HepG2 (cell line): ENCODE measurements around the gene RSAD1. TPM values are rescaled to one million over a fixed set of nuclear protein-coding genes. Genes with fewer than 3 reads are reported as not detected.

Source experiments
- DPF2 ChIP-seq: sonication (generic); formaldehyde crosslinking; IDR thresholded peaks from 2 replicates; pipeline ENCODE4 v1.4.0; 2020; ENCODE audit warnings: mild to moderate bottlenecking, low read depth, missing genetic modification reagents, borderline replicate concordance
- EED ChIP-seq: sonication (generic); formaldehyde crosslinking; IDR thresholded peaks from 2 replicates; pipeline ENCODE4 v1.5.0; 2020; ENCODE audit warnings: mild to moderate bottlenecking, missing genetic modification reagents
- HMG20A ChIP-seq: IDR thresholded peaks from 2 replicates; pipeline ENCODE4 v1.6.1; 2016; ENCODE audit warnings: borderline replicate concordance
- HMGXB3 ChIP-seq: sonication (generic); formaldehyde crosslinking; IDR thresholded peaks from 2 replicates; pipeline ENCODE4 v1.4.0; 2020; ENCODE audit warnings: missing genetic modification reagents, borderline replicate concordance
- IRF2 ChIP-seq: IDR thresholded peaks from 2 replicates; pipeline ENCODE4 v1.6.1; 2018; ENCODE audit warnings: missing genetic modification reagents, missing compliant biosample characterization
- KAT8 ChIP-seq: IDR thresholded peaks from 2 replicates; pipeline ENCODE4 v1.6.1; 2016; ENCODE audit warnings: missing genetic modification reagents, missing compliant biosample characterization
- KDM3A ChIP-seq: IDR thresholded peaks from 2 replicates; pipeline ENCODE4 v1.6.1; 2018; ENCODE audit warnings: low read depth, missing compliant biosample characterization
- MBD4 ChIP-seq: IDR thresholded peaks from 2 replicates; pipeline ENCODE4 v1.6.1; 2012; ENCODE audit warnings: low read length, inconsistent platforms, borderline replicate concordance
- MED1 ChIP-seq: sonication (generic); formaldehyde crosslinking; IDR thresholded peaks from 2 replicates; pipeline ENCODE4 v1.4.0; 2020; ENCODE audit warnings: missing genetic modification reagents
- PBX2 ChIP-seq: IDR thresholded peaks from 2 replicates; pipeline ENCODE4 v1.6.1; 2016; ENCODE audit warnings: control low read depth
- PLRG1 ChIP-seq: fragments of 450-650 bp; conservative IDR thresholded peaks from 2 replicates; pipeline ENCODE4 v1.6.1; 2016
- SALL1 ChIP-seq: sonication (generic); formaldehyde crosslinking; IDR thresholded peaks from 2 replicates; pipeline ENCODE4 v1.8.0; 2022; ENCODE audit warnings: mild to moderate bottlenecking, missing genetic modification reagents
- SMARCC2 ChIP-seq: fragments of 450-650 bp; IDR thresholded peaks from 2 replicates; pipeline ENCODE4 v1.6.1; 2017; ENCODE audit warnings: antibody characterized with exemption, mild to moderate bottlenecking
- TOE1 ChIP-seq: sonication (generic); formaldehyde crosslinking; IDR thresholded peaks from 2 replicates; pipeline ENCODE4 v1.4.0; 2020; ENCODE audit warnings: mild to moderate bottlenecking, missing genetic modification reagents
- YEATS2 ChIP-seq: sonication (generic); formaldehyde crosslinking; IDR thresholded peaks from 2 replicates; pipeline ENCODE4 v1.4.0; 2020; ENCODE audit warnings: missing genetic modification reagents, borderline replicate concordance
- ZFP1 ChIP-seq: IDR thresholded peaks from 2 replicates; pipeline ENCODE4 v1.6.1; 2016
- ZNF101 ChIP-seq: sonication (generic); formaldehyde crosslinking; IDR thresholded peaks from 2 replicates; pipeline ENCODE4 v1.4.0; 2020; ENCODE audit warnings: mild to moderate bottlenecking, low read depth, missing genetic modification reagents, borderline replicate concordance
- ZNF576 ChIP-seq: sonication (generic); formaldehyde crosslinking; IDR thresholded peaks from 2 replicates; pipeline ENCODE4 v1.4.0; 2020; ENCODE audit warnings: mild to moderate bottlenecking, missing genetic modification reagents
- ZNF674 ChIP-seq: sonication (generic); formaldehyde crosslinking; IDR thresholded peaks from 2 replicates; pipeline ENCODE4 v1.5.0; 2020; ENCODE audit warnings: low read depth, mild to moderate bottlenecking, missing genetic modification reagents
- ZNF724P ChIP-seq: sonication (generic); formaldehyde crosslinking; IDR thresholded peaks from 2 replicates; pipeline ENCODE4 v1.8.0; 2022; ENCODE audit warnings: missing genetic modification reagents, borderline replicate concordance
- ZNF746 ChIP-seq: sonication (generic); formaldehyde crosslinking; IDR thresholded peaks from 2 replicates; pipeline ENCODE4 v1.8.0; 2022; ENCODE audit warnings: mild to moderate bottlenecking, missing genetic modification reagents
- ZNF770 ChIP-seq: sonication (generic); formaldehyde crosslinking; IDR thresholded peaks from 2 replicates; pipeline ENCODE4 v1.5.0; 2020; ENCODE audit warnings: mild to moderate bottlenecking, missing genetic modification reagents
- polyA plus RNA-seq, 8 experiments: library from polyadenylated mRNA; depleted of rRNA in 3 of 8; stranded (reverse) in 7 of 8; unstranded in 1 of 8; fragments of >200 nt; fragmentation: Illumina TruSeq in 4 of 8; extraction: Trizol in 4 of 8; gene quantifications; 2 replicates each; pipeline versions ENCODE4 v1.2.1 to v1.2.3, GENCODE V29; 2011 to 2016; ENCODE audit warnings: low read depth in 4 of 8, missing spikeins in 1 of 8, mixed read lengths in 1 of 8; ENCODE audit not compliant: insufficient read depth in 1 of 8
- total RNA-seq, 5 experiments: library from RNA; depleted of rRNA; stranded (reverse); fragments of >200 nt; fragmentation: Illumina TruSeq; extraction: Trizol; gene quantifications; 2 replicates each; pipeline ENCODE4 v1.2.3, GENCODE V29; 2016; ENCODE audit warnings: low read depth in 1 of 5

Gene RSAD1
- total and polyA plus RNA-seq, 2 of the 13 experiments (the other 11 are each of a cell fraction or from before 2014, with no cell fraction given): 22.7 to 27.7 TPM

- TF ChIP-seq ZNF101 (CRISPR knock-in tag) (no peak), ZNF770 (CRISPR knock-in tag) (peak; percentile 97), ZNF724P (CRISPR knock-in tag) (no peak), IRF2 (CRISPR knock-in tag) (peak; percentile 78; the same call in 1 of the 2 replicates), HMGXB3 (0 out of 2 replicates have a peak, but pooled peaks have one; percentile 74), SALL1 (CRISPR knock-in tag) (peak; percentile 94), ZNF674 (CRISPR knock-in tag) (peak; percentile 93), PLRG1 (no peak), KDM3A (CRISPR knock-in tag) (no peak; the same call in 1 of the 2 replicates), MBD4 (no peak), PBX2 (CRISPR knock-in tag) (0 out of 2 replicates have a peak, but pooled peaks have one; percentile 8), KAT8 (CRISPR knock-in tag) (peak; percentile 66; the same call in 1 of the 2 replicates), TOE1 (CRISPR knock-in tag) (no peak), YEATS2 (peak; percentile 48; the same call in 1 of the 2 replicates), MED1 (peak; percentile 82), ZNF746 (CRISPR knock-in tag) (0 out of 2 replicates have a peak, but pooled peaks have one; percentile 42), DPF2 (peak; percentile 68), HMG20A (CRISPR knock-in tag) (0 out of 2 replicates have a peak, but pooled peaks have one; percentile 71), SMARCC2 (no peak), ZFP1 (CRISPR knock-in tag) (0 out of 2 replicates have a peak, but pooled peaks have one; percentile 52), ZNF576 (CRISPR knock-in tag) (0 out of 2 replicates have a peak, but pooled peaks have one; percentile 30), EED (CRISPR knock-in tag) (peak; percentile 82)
Observed at GRCh38 chr17:50458701-50459676, 19.7 kb upstream of the RSAD1 start (continued).
